ENCODE data around the gene SLC27A1. TPM values are rescaled to one million over a fixed set of nuclear protein-coding genes. Genes with fewer than 3 reads are reported as not detected.

The SLC27A1 gene
- total and polyA plus RNA-seq, 2 donors (not counting 3 experiments of a cell fraction or from before 2014, with no cell fraction given), result 10.4 to 13.5 TPM

DNA sequence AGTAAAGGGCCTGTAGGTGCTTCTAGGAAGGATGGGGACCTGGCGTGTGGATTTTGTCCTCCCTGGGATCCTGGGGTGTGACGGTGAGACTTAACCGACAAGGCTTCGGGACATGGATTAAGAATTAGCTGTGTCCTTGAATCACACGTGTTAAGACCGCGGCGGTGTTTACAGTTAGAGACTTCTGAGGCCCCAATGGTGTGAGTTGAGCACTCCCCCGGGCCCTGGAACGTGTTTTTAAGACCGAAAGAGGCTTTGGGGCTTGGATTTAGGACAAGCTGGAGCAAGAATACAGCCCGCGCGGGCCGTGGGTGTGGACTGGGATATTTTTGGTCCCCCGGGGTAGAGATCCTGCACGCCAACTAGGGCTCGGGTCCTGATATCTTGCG is 1.2 kb upstream of the SLC27A1 start:
- Histone ChIP-seq H3K9me3 (replicated peaks; ENCODE audit: control insufficient read depth, insufficient read depth, low read length) (no peaks in the 10 kb centered on the region), H3K4me1 (ENCODE audit: control insufficient read depth, extremely low read depth, insufficient read depth, low read length) (peaks cover 11% of the 10 kb centered on the region), H3K4me3 (replicated peaks in 1 of 3; ENCODE audit: insufficient read depth in 1 of 3, low read depth in 1 of 3, low read length in 3 of 3) (peak overlapping the region; percentile 20 to 51 (median 51)), H3K79me2 (ENCODE audit: control insufficient read depth, insufficient read depth, low read length) (no peaks in the 10 kb centered on the region), H3K27ac (ENCODE audit: insufficient read depth, low read depth, low read length) (peak overlapping the region; percentile 16), H3K9ac (replicated peaks; ENCODE audit: extremely low read depth, insufficient read depth, low read length) (peak overlapping the region; percentile 8), H3K4me2 (ENCODE audit: insufficient read depth, low read length) (peak overlapping the region; percentile 63), H3K36me3 (ENCODE audit: control insufficient read depth in 2 of 2, extremely low read depth in 1 of 2, insufficient read depth in 2 of 2, low read length in 2 of 2) (no peaks in the 10 kb centered on the region), H3K9me1 (replicated peaks; ENCODE audit: control insufficient read depth, extremely low read depth, insufficient read depth, low read length) (no peaks in the 10 kb centered on the region), H4K20me1 (replicated peaks; ENCODE audit: control insufficient read depth, extremely low read depth, insufficient read depth, low read length) (no peaks in the 10 kb centered on the region), H2AFZ (ENCODE audit: low read depth, low read length) (peak overlapping the region; percentile 100), H3K27me3 (ENCODE audit: control insufficient read depth in 2 of 2, insufficient read depth in 2 of 2, low read length in 2 of 2) (no peaks in the 10 kb centered on the region)
- intact Hi-C loops (cut with micrococcal nuclease), result no loop called here
- TF ChIP-seq FOS (IDR thresholded peaks at IDR 0.05; ENCODE audit: borderline replicate concordance, insufficient read depth, low read length), result no peak
- no peak for DNase-seq (ENCODE audit: low read depth, low spot score)
- dilution Hi-C loops (cut with MboI; ENCODE audit: extremely low pct_ligation_motif_present, low sequenced_read_pairs), result no loop called here
- BruUV-seq (replicated peaks), result no TSS peak
- POLR2A ChIA-PET, result interaction anchor here (1.1 kb wide), 1 partner anchor 56 kb away, joined by 3 read pairs; no protein-coding TSS in a partner anchor
- CTCF ChIA-PET, result interaction anchor here (0.8 kb wide), 1 partner anchor 9 kb away, joined by 3 read pairs; no protein-coding TSS in a partner anchor
- no peak for FAIRE-seq

DNA sequence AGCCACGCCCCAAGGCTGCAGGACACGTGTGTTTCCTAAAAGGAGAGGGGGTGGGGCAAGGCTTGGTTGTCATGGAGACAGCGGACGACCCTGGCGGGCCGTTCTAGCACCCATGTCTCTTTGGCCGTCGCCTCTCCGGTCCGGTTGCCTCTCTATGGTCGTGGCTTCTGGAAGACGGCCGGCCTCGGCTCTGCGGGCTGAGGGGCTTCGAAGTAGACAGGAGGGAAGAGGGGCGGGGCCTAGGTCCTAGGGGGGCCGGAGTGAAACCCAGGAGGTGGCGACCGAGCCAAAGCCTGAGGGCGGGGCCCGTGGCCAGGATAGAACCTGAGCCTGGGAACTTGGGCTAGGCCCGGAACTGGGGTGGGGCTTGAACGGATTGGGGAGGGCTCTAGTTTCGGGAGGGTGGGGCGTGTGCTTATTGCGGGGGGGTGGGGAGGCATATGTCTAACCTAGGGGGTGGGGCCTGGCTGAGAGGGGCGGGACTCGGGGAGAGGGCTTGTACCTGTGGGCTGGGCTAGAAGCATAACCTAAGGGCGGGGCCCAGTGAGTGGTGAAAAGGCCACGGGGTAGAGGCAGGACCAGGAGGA is 750 bp upstream of the SLC27A1 start:
- intact Hi-C loops (cut with micrococcal nuclease), result loop anchor here (2.0 kb wide), 2 partner anchors 19 to 51 kb away; no protein-coding TSS in a partner anchor
- TF ChIP-seq, protein P1, sequence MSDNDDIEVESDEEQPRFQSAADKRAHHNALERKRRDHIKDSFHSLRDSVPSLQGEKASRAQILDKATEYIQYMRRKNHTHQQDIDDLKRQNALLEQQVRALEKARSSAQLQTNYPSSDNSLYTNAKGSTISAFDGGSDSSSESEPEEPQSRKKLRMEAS (IDR thresholded peaks at IDR 0.05; ENCODE audit: insufficient read depth, insufficient read length), result peak; percentile 45
- no peak for TF ChIP-seq POLR2AphosphoS5 (IDR thresholded peaks at IDR 0.05; ENCODE audit: insufficient read depth, low read depth, low read length)
- FAIRE-seq (no peak), DNase-seq (ENCODE audit: low read depth, low spot score) (peak; percentile 77)
- Histone ChIP-seq H3K4me2 (ENCODE audit: insufficient read depth, low read length) (peak overlapping the region; percentile 76), H3K27me3 (ENCODE audit: control insufficient read depth in 2 of 2, insufficient read depth in 2 of 2, low read length in 2 of 2) (no peaks in the 10 kb centered on the region), H2AFZ (ENCODE audit: low read depth, low read length) (peak overlapping the region; percentile 100), H4K20me1 (replicated peaks; ENCODE audit: control insufficient read depth, extremely low read depth, insufficient read depth, low read length) (no peaks in the 10 kb centered on the region), H3K4me1 (ENCODE audit: control insufficient read depth, extremely low read depth, insufficient read depth, low read length) (peaks cover 11% of the 10 kb centered on the region), H3K79me2 (ENCODE audit: control insufficient read depth, insufficient read depth, low read length) (no peaks in the 10 kb centered on the region), H3K9me1 (replicated peaks; ENCODE audit: control insufficient read depth, extremely low read depth, insufficient read depth, low read length) (no peaks in the 10 kb centered on the region), H3K4me3 (replicated peaks in 1 of 3; ENCODE audit: insufficient read depth in 1 of 3, low read depth in 1 of 3, low read length in 3 of 3) (peak overlapping the region; percentile 49 to 72 (median 51)), H3K27ac (ENCODE audit: insufficient read depth, low read depth, low read length) (peak overlapping the region; percentile 16), H3K36me3 (ENCODE audit: control insufficient read depth in 2 of 2, extremely low read depth in 1 of 2, insufficient read depth in 2 of 2, low read length in 2 of 2) (no peaks in the 10 kb centered on the region), H3K9ac (replicated peaks; ENCODE audit: extremely low read depth, insufficient read depth, low read length) (peak overlapping the region; percentile 8), H3K9me3 (replicated peaks; ENCODE audit: control insufficient read depth, insufficient read depth, low read length) (no peaks in the 10 kb centered on the region)
- ChIA-PET POLR2A (interaction anchor here (1.1 kb wide), 1 partner anchor 57 kb away, joined by 3 read pairs; no protein-coding TSS in a partner anchor), CTCF (interaction anchor here (0.6 to 2.7 kb wide), 3 partner anchors 27 to 175 kb away, joined by 3 to 13 read pairs (median 3); no protein-coding TSS in a partner anchor)
- BruUV-seq (replicated peaks), result no TSS peak
- dilution Hi-C loops (cut with MboI; ENCODE audit: extremely low pct_ligation_motif_present, low sequenced_read_pairs), result no loop called here

All from endothelial cell of umbilical vein (primary cell).